Stomach (tissue), 4 donors: ENCODE data around the gene OR51D1.

Source experiments
- EP300 ChIP-seq: sonication (generic); formaldehyde crosslinking; IDR thresholded peaks from one replicate; pipeline ENCODE4 v1.6.1; 2017; ENCODE audit warnings: antibody characterized with exemption
- POLR2A ChIP-seq, 4 donors: fragments of 450-650 bp; IDR thresholded peaks; one replicate each; pipeline ENCODE4 v1.6.1; 2016; ENCODE audit warnings: antibody characterized with exemption in 4 of 4, control low read depth in 2 of 4, mild to moderate bottlenecking in 1 of 4, moderate library complexity in 1 of 4
- TF ChIP-seq, protein P1 (sequence below), 7 experiments: fragments of 450-650 bp in 4 of 7; fragments of 200-600 bp in 3 of 7; sonication (generic) in 3 of 7; IDR thresholded peaks; one replicate each; pipeline ENCODE4 v1.5.1; 2016 to 2019; ENCODE audit warnings: antibody characterized with exemption in 7 of 7, control low read depth in 2 of 7, mild to moderate bottlenecking in 1 of 7

DNA sequence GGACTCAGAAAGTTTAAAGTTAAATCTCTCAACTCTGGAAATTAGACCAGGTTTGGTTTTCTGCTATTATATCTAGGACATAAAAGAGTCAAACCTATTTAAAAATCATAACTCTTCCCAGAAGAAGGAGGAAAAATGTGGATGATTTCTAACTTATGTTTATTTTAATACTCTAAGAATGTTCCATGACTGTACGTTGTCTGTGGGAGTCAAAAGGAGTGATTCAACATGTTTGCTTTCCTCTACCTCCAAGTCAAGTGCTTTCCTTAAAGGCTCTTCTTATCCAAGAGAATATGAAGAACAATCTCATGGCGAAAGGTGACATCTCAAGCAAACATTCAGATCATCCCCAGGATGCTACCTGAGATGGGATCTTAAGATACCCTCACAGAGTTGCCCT, 28.1 kb downstream of the OR51D1 start:
- TF ChIP-seq, protein P1, sequence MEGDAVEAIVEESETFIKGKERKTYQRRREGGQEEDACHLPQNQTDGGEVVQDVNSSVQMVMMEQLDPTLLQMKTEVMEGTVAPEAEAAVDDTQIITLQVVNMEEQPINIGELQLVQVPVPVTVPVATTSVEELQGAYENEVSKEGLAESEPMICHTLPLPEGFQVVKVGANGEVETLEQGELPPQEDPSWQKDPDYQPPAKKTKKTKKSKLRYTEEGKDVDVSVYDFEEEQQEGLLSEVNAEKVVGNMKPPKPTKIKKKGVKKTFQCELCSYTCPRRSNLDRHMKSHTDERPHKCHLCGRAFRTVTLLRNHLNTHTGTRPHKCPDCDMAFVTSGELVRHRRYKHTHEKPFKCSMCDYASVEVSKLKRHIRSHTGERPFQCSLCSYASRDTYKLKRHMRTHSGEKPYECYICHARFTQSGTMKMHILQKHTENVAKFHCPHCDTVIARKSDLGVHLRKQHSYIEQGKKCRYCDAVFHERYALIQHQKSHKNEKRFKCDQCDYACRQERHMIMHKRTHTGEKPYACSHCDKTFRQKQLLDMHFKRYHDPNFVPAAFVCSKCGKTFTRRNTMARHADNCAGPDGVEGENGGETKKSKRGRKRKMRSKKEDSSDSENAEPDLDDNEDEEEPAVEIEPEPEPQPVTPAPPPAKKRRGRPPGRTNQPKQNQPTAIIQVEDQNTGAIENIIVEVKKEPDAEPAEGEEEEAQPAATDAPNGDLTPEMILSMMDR (IDR thresholded peaks at IDR 0.05) = no peak
- TF ChIP-seq POLR2A (IDR thresholded peaks at IDR 0.05) = no peak
- no peak for TF ChIP-seq EP300
